Stimulated activated CD8-positive, alpha-beta memory T cell treated with anti-CD3 and anti-CD28 coated beads, Interleukin-4, amount 100 ng/mL, for 1 hour (primary cell): Measurements from ENCODE around the gene MOB2.
"Not testable (repeated sequence)": the region's sequence is repeated elsewhere in the genome, so short reads cannot be mapped to it uniquely, and the experiment has no call there.

Experiments
- DNase-seq, 2 donors: peaks; one replicate each; pipeline ENCODE4 v3.0.0-alpha.2; 2020; ENCODE audit warnings: low read depth in 2 of 2, low spot score in 1 of 2

MOB2 gene

DNA sequence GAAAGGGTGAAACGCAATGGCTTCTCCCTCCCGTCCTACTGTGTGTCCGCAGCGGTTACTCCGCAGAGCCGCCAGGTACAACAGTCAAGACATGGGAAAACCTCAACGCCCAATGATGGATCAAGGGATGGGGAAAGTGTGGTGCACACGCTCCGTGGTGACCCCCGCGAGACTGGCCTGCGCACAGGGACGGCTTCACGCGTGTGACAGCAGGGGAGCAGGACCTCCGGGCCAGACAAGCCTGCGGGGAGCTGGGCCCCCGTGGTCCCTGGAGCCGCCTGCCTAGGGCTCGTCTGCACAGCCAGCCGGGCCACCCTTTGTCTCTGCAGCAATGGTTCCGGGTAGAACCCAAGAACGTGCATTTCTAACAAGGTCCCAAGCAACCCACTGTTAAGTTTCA lies 31.7 kb upstream of the MOB2 start:
- DNase-seq = no peak

DNA sequence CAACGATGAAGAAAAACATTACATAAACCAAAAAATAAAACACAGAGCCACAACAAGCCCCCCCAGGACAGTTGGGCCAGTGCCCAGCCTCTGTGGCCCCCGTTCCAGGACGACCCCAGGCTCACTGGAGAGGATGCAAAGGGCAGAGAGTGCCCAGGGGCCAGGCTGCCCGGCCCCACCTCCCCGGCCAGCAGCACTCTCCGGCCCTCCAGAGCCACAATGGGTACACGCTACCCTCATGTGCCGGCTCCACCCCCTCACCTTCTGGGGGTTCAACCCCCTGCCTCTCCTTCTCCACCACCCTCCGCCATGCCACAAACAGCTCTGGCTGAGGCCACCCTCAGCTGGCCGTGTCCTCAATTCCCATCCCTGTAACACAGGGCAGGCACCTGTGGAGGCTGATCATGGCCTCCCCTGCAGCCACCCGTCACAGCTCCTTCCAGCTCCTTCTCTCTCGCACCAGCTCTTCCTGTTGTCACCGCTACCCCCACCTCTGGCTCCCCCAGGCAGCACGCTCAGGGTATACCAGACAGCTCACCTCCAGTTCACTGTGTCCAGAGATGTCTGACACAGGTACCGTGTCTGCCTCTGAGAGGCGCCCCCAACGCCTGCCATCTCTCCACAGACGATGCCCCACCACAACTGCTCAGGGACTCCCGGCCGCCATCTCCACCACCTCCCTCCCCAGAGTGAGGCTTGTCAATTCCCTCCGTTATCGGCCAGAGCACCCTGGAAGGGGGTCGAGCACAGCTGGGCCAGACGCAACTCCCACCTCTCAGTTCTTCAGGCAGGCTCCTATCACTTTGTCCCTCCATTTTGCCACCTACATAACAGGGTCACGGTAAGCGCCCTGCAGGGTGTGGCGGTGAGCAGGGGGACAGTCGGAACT lies 30.8 kb upstream of the MOB2 start:
- no peak for DNase-seq

DNA sequence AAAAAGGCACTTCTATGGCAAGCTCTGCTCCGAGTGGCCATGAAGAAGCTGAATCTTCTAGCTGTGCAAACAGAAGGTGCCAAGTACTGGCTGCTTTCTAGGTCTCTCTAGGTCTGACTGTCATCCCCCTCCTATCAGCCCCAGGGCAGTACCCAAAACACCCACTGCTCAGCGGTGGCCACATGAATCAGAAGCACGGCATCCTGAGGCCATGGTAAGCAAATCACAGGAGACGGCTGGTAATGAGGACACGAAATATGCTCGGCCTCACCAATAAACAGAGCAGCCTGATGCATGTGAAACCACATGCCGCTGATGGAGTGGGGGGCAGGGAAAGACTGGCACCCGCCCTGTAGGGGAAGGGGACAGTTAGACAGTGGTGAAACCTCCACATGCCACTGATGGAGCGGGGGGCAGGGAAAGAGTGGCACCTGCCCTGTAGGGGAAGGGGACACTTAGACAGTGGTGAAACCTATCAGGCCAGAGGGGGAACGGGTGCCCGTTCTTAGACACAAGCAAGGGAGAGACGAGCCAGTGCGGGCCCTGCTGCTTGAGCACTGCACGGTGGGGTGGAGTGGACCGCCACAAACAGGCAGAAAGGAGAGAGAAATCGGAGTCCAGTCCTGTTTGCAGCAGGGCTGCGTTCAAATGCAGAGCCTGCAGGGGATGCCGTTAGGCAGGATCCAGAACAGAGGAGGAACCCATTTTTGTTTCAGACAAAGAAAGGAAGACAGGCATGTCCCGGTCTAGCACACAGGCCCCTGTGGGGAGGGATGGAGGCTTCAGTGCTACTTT lies 29.9 kb upstream of the MOB2 start:
- no peak for DNase-seq

DNA sequence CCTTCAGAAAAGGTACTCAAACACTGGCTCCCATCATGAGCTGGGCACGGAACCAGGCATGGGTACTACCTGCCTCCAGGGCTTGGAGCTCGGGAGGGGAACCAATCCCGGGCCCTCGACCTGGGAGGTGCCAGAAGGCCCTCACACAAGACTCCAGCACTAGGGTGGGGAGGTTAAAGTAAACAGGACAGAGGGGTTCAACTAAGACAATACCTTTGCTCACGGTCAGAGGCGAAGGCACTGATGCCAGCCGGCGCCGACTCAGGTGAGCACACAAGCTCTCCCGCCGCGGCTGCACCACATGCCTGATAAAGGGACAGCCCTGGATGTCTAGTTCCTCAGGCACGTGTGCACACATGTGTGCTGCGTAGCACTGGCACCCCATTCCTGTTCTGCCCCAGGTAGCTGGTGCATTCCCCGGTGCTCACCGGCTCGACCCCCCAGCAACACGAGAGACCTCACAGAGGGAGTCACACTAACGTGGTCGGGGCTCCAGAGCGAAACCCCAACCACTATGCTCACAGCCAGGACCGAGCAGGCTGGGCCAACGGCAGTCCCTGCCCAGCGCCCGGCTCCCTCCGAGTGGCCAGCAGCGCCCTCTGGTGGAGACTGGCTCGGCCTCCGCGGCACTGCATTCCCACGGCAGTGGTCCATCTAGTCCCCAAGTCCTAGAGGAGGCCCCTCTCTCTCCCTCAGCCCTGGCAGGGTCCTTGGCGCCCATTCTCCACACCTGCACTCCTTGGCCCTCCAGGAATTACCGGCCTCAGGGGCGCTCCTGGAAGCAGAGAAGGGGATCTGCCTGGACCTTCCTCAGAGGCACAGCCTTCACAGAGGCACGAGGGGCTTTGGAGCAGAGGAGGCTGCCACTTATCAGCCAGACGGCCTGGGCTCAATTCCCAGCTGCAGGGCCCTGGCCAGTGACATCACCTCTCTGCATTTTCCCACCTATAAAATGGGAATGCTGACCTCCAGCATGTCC lies 28.8 kb upstream of the MOB2 start:
- peak; percentile 38 to 53 for DNase-seq

- DNase-seq = no peak
Observed at GRCh38 chr11:1514336-1515061, 27.9 kb upstream of the MOB2 start.

GRCh38 chr11:1513326-1514296 lies 27.0 kb upstream of the MOB2 start:
- DNase-seq = no peak

- not testable (repeated sequence) for DNase-seq
Observed at GRCh38 chr11:1512531-1513258, 26.1 kb upstream of the MOB2 start.

- DNase-seq = no peak
Observed at GRCh38 chr11:1511937-1512496, 25.4 kb upstream of the MOB2 start.

DNA sequence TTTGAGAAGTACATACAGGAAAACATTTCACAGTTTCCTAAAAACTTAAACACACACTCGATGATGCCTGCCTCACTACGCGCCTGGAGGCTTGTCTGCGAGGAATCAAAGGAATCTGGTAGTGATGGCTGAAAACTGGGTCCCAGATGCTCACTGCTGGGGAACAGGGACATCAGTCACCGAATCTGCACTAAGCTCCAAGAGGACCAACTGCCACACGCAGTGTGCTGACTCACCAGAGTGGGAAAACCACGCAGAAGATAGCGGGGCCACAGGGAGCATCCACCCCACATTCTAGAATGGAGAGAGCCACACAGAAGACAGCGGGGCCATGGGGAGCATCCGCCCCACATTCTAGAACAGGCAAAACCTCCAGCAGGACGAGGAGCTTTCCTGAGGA lies 24.3 kb upstream of the MOB2 start:
- DNase-seq = no peak

DNA sequence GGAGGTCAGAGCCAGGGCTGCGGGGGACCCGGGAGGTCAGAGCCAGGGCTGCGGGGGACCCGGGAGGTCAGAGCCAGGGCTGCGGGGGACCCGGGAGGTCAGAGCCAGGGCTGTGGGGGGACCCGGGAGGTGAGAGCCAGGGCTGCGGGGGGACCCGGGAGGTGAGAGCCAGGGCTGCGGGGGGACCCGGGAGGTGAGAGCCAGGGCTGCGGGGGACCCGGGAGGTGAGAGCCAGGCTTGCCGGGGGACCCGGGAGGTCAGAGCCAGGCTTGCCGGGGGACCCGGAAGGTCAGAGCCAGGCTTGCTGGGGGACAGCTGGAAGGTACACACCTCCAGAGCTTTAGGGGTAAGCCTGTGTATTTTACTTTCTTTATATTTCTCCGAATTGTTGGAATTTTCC lies 23.8 kb upstream of the MOB2 start:
- DNase-seq = not testable (repeated sequence)

DNA sequence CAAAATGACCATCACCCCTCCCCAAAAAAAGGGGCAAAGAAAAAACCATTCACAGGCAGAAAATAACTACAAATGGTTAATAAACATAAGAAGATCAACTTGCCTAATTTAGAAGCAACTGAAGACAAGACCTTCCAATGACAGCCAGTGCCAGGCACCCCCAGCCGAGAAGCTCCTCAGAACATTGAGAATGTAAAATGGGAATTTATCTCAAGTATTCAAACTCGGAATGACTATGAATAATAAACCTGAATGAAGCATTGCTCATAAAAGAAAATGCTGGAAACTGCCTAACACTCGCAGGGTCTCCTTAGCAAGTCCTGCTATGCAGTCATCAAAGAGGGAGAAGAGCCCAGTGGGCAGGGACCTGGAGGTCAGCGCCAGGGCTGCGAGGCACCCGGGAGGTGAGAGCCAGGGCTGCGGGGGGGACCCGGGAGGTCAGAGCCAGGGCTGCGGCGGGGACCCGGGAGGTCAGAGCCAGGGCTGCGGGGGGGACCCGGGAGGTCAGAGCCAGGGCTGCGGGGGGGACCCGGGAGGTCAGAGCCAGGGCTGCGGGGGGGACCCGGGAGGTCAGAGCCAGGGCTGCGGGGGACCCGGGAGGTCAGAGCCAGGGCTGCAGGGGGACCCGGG lies 23.2 kb upstream of the MOB2 start:
- no peak for DNase-seq

DNA sequence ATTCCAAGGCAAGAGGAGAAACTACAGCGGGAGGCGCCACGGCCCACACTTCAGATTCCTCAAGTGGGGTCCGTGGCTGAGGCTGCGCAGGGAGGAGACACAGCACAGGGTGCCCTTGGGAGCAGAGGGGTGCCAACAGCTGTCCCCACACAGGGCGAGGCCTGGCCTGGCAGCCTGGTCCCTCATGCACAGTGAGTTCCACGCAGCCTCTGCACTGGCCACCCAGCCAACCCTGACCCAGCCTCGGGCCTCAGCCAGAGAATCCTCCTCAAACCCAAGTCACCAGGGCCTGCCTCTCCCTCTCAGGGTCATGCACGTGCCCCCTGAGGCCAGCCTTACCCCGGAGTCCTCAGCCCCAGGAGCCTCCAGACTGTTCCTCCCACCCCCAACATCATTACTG lies 22.4 kb upstream of the MOB2 start:
- no peak for DNase-seq

- DNase-seq = no peak
Observed at GRCh38 chr11:1508491-1508891, 21.9 kb upstream of the MOB2 start.

GRCh38 chr11:1507381-1508140 lies 21.0 kb upstream of the MOB2 start:
- no peak for DNase-seq

- DNase-seq = no peak
Observed at GRCh38 chr11:1506981-1507380, 20.4 kb upstream of the MOB2 start.

DNA sequence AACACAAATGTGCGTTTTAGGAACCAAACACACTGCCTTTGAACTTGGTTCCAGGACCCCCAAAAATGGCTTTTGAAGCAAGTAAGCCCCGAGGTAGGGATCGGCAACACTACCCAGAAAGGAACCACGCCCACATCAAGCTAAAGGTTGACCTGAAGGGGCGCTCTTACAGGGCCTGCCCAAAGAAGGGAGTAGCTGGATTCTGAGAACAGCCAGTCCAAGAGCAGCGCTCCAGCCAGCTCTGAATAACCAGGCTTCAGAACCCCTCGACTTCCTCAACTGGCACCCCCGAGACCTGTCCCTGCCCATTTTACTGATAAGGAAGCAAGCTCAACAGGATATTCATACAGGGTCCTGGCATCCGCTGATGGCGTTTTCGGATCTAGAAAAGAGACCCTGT lies 18.9 kb upstream of the MOB2 start:
- DNase-seq = no peak
